ENCODE measurements around the gene HDAC4. TPM values are rescaled to one million over a fixed set of nuclear protein-coding genes. Genes with fewer than 3 reads are reported as not detected.
"Not testable (repeated sequence)": the region's sequence is repeated elsewhere in the genome, so short reads cannot be mapped to it uniquely, and the experiment has no call there.

The HDAC4 gene
- 9.2 TPM for polyA plus RNA-seq (2013, experiment 1 of 2; ENCODE audit: insufficient read length)
- polyA plus RNA-seq (2013, experiment 2 of 2; ENCODE audit: insufficient read length), result 7.3 TPM

DNA sequence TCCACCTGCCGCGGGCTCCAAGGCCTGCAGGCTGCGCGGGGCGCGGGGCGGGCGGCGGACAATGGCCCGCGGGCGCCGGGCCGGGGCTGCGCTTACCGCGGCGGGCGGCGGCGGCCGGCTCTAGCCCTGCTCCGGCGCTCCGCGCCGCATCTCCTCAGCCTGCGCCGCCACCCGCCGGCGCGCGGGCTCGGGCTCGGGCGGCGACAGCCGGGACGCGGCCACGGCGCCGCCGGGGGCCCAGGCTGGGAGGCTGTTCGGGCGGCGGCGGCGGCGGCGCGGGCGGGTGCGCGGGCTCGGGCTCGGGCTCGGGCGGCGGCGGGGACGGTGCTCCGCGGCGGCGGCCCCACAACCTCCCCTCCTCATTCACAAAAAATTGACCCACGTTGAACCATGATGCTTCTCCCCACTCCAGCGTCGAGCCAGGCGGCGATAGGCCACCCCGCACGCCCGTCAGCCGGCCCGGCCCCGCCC is at the start of gene HDAC4:
Gene HDAC4 (minus strand): TSS at position 425 of the 471 bp plus-strand sequence. CDS start 48,321 bp downstream, outside the sequence.
- DNase-seq, result no peak

DNA sequence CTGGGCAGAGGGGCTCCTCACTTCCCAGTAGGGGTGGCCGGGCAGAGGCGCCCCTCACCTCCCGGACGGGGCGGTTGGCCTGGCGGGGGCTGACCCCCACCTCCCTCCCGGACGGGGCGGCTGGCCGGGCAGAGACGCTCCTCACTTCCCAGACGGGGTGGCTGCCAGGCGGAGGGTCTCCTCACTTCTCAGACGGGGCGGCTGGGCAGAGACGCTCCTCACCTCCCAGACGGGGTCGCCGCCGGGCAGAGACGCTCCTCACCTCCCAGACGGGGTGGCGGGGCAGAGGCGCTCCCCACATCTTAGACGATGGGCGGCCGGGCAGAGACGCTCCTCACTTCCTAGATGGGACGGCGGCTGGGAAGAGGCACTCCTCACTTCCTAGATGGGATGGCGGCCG is 48.6 kb upstream of the HDAC4 start:
- not testable (repeated sequence) for DNase-seq

- DNase-seq, result no peak
Measured at GRCh38 chr2:239445771-239446524, 45.1 kb upstream of the HDAC4 start.

DNA sequence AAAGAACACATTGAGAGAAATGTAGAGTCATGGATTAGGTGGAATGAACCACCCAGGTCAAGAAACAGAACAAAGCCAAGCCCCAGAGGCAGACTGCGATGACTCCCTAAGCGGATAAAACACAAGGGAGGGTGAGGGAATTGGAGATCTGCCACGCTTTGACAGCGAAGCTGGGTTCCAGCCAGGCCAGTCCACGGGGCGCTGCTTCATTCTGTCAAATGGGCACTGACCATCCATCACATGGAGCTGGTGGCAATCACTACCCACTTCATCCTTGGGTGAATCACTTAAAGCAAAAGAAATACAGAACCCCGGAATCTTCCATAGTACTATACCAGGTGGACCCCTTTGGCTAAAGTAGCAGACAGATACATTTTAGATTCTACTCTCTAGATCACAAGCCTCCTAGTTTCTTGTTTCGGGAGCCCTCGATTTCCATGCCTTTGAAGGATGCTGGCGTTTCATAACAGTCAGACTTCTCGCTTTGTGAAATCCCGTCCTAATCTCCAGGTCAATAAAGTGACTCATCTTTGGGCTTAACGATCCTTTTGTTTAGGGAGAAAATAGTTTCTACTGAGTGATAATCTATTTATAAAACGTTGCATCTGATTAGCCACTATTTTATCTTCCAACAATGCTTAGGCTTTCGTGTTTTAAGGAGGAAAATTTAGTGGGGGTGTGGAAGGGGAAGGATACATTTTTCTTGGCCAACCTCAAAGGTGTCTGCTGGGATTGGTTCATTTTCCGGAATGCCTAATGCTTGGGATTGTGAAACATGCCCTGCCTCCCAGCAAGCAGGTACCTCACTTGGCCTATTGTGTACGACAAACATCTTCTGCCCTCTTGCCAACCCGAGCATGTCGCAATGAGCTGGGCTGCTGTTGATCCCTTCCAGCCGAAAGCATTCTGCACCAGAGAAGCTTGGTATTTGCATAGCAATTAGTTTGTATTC is 44.1 kb upstream of the HDAC4 start:
- no peak for DNase-seq

DNA sequence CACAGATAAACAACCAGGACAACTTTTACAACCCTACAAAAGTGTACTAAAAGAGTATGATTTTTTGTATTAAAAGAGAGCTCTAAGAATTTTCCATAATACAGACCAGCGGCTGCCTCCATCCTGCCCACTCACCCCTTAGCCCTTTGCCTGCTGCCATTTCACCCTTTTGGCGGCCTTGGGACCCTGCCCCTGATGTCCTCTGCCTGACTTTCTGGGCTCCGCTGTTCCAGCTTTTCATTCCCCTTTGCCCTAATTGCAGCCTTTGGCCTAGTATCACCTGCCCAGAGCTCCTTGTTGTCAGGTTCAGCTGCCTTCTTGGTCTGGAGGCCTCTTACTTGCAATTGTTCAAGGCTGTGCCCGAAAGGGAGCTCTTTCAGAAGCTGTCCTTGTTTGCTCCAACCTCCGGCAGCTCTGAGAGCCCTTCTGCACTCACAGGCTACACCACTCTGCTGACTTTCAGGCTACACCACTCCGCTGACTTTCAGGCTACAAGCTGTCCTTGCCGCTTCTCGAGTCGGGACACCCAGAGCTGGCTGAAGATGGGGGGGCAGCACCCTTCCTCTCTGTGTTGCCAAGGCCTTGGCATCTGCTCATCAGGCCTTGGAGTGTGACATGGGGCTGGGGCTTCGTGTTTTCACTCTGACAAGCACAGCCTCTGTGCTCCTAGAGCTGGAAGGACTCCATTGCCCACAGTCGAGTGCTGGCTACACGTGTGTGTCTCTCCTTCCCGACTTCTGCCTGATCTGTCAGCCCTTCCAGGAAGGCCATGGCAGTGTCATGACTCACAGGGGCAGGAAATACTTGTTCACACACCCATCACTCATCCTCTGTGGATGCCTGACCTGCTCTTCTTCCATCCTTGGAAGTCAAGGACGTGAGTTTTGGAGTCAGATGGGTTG is 43.1 kb upstream of the HDAC4 start:
- DNase-seq, result peak; percentile 74

DNA sequence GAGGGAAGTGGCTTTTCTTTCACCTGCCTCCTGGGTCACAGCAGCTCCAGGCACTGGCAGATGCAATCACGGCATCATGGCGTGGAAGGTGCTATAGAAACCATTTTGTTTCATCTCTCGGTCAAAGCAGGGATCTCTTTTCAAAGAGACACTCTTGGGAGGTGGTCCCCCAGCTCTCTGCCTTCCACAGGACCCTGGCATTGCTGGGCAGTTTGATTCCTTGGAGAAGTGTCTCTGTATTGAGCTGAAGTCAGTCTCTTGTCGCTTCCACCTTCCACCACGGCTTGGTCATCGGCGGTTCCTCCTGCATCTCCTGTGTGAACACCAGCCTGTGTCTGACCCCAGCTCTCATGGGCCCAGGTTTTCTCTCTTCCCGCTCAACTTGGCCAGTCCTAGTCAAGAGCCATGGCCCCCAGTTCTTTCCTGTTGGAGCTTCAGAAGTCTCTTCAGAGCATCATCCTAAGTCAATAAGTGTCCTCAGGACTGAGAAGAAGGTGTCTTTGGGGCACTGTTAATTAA is 42.3 kb upstream of the HDAC4 start:
- DNase-seq, result no peak

DNA sequence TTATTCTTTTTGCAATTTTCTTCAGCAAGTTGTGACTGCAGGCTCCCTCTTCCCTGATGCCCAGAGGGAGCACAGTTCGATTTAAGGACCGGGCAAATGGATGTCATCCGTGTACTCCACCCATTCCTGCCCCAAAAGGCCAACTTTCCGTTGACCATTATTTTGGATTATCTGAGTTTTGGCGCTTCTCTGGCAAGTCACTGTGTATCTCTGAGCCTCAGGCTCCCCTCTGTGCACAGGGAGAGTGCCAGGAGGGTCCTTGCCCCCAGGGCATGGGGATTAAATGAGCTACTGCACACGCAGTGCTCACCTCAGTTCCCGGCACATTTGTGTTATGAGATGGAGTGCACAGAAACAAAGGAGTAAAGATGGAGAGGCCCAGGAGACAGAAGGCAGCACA is 41.4 kb upstream of the HDAC4 start:
- no peak for DNase-seq

GRCh38 chr2:239441261-239442078 is 40.6 kb upstream of the HDAC4 start:
- no peak for DNase-seq

DNA sequence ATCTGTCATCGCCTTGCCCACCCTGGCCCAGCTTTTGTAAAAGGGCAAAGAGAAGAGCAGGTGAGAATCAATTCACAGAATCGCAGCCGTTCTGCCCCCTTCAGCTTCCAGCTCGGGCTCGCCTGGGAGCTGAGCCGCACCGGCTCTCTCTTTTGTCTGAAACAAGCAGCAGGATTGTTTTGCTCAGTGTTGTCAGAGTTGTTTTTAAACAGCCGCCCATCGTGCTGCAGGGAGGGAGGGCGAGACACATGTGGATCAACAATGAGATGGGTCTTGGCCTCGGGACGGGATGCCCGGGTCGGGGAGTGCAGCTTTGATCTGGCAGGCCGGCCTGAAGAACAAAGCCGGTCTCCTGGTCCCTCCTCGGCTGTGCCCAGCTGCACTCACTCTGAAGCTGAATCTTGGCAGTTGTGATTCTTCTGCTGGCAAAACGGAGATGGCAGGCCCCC is 39.7 kb upstream of the HDAC4 start:
- DNase-seq, result no peak

DNA sequence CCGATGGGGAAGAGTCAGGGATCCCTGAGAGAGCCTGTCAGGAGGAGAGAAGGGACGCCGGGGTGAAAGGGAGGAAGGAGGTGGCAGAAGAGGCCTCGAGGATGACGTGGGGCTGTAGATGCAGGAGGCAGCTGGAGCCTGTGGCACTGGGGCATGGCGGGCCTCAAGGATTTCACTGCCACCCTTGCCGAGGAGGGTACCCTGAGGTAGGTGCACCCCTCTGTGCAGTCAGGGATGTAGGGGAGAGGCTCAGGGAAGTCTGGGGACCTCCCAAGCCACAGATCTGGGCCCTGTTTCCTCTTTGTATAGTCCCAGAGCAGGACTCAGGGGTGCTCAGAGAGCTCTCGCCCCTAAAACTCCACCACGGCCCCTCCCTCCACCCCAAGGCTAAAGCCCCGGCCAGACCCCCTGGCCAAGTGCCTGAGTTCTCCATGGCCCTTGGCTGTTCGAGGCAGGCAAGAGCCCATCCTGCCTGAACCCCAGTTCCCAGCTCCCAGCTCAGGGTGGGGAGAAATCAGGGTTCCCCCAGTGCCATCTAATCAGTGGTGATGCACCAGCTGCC is 39.0 kb upstream of the HDAC4 start:
- no peak for DNase-seq

- no peak for DNase-seq
Measured at GRCh38 chr2:239438995-239439753, 38.4 kb upstream of the HDAC4 start.

- no peak for DNase-seq
Measured at GRCh38 chr2:239438368-239438767, 37.5 kb upstream of the HDAC4 start.

DNA sequence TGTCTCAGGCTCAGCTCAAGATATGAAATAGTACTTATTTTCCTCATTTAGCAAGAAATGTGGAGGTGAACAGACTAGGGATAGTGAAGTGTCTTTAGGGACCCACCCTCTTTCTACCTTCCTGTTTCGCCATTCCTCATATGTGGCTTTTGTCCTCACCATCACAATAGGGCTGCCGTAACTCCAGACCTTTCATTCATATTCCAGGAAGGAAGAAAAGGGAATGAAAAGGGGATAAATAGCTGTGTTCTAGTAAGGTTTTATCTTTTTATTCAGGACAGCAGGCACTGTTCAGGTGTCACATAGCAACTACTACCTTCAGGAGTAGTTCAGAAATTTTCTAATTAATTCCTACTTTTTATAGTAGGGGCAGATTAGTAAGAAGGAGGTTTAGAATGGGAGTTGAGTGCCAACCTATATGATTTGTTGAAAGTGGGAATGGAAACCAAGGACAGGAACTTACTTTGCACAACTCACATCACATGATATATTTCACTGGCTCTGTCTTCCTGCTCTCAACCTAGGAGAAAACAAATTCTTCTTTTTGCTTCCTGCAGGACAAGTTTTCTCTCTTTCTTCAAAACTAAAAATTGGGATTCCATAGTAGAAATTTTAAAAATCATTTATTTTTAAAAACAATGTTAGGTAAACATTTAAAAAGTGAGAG is 36.0 kb upstream of the HDAC4 start:
- DNase-seq, result no peak

DNA sequence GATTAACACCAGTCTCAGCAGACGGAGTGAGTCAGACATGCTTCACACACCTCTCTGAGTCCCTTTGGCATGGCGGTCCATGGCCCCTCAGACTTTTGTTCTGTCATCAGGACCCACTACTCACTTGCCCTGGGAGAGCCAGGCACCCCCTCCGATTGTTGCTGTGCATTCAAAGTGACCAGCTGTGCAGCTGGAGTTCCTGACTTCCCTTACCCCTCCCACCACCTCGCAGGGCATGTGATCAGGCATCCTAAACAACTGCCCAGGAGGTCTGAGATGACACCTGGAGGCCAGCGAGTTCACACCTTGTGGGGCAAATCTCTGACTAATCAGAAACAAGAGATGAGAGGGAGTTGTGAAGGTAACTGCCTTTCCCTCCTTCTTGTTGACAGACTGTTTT is 35.3 kb upstream of the HDAC4 start:
- DNase-seq, result no peak

DNA sequence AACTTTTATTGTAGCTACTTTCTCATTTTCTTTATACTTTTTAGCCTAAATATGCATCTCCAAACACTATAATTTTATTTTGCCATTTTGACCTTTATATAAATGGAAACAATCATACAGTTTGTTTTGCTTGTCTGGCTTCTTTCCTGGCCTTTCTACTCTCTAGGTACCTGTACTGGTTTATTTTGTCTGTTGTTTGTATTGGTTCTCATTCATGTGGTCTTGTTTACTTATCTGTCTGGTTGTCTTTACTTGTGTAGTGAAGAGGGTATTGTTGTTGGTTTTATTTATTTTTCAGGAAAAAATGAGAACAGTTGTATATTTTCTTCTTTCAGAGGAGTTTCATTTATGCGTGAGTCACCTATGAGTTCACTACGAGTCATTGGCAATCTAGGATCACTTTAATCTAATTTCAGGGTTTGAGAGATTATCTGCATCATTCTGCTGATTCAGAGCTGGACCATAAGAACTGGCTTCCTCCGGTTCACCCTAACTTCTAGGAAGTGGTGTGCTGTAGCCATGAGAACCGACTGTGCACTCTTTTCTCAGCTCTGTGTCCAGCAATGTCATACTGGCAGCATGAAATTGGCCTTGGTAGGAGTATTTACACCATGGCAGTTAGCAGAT is 33.1 kb upstream of the HDAC4 start:
- peak; percentile 55 for DNase-seq

- DNase-seq, result no peak
Measured at GRCh38 chr2:239432174-239432573, 31.4 kb upstream of the HDAC4 start.

DNA sequence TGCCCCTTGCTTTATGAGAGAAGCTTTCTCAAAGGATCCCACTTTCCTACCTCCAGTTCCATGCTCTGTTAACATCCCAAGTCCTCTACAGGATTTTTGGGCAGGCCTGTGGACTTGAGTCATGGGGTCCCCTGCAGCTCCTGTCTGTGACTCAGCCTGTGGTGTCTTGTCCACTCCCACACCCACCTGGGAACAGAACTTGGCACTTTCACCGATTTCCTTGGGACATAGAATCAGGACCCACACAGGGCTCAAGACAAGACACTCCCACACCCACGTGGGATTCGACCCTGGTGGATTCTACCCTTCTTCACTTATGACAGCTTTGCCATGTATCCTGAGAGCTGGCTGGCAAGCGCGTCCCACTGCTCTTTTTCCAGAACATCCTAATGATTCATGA is 30.7 kb upstream of the HDAC4 start:
- no peak for DNase-seq

DNA sequence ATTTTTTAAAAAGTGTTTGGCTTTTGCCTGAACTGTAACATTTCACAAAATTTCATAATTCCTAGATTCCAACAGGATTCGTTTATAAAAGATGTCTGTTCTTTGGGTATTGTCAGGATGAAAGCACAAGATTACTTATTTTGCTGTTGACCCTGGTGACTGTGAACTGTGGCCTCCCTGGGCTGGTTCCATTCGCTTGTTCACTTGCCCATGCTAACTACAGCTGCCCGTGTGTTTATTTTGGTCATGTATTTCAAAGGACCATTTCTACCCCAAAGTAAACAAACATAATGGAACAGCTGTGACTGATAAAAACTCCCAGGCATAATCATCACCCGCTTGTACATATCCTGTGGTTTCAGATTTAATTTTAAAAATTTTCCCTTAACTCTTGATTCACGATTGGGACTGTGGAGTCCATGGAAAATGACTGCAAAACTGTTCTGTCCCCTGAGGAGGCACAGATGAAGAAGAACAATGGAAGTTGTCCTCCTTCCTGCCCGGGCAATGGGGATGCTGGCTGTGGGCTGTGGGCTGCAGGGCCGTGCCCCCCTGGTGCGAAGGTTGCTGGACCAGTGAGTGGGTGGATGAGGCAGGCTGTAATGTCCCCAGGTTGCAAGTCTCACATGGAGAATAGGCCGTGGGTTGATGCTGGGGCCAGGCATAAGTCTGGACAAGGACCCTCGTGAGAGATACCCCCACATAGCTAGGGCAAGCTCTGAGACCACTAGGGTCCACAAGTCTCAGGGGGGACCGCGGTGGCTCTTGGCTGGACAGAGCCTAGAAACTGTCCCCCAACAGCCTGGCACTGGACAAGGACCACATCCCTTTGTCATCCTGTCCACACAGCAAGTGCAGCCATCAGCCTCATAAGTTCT is 28.9 kb upstream of the HDAC4 start:
- DNase-seq, result no peak

All from fibroblast of skin of abdomen (primary cell).